ENCODE measurements around the gene ZDHHC3.
A peak's percentile ranks its signal among the peaks of the same experiment; 100 is the strongest.

The ZDHHC3 gene

DNA sequence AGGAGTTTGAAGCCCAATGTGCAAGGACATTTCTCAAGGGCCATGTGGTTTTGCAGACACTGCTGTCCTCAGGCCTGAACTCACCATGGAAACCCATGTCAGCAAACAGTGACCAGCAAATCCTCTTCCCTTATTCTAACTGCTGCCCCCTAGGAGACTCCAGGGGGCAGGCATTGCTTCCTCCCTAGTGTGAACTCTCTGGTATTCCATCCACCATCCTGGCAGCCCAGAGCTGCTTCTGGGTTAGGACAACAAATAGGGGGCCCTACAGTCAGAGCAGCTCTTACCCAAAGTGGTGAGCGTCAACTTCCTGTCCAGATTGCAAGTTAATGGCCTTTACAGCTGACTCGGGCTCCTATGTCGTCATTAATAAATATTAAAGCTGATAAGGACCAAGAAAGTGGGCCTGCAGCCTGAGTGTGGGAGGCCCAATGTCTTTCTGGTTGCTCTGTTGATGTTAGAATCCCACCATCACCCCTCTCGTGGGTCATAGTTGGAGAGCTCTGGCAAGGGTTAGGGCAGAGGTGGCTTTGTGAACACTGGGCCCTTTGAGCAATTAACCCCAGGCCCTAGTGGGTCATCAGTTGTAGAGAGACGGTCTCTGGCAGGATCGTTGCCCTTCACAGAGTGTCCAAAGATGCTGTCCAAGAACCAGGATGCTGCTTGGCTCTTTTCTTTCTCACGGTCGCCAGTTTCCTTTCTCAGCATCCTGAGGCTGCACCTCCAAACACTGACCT lies 60.1 kb downstream of the ZDHHC3 start:
- no peaks in the 10 kb centered on the region for H3K4me1 ChIP-seq (ENCODE audit: control insufficient read depth, low read length)
- H4K20me1 ChIP-seq (ENCODE audit: control insufficient read depth, insufficient read depth, low read depth, low read length): peaks cover 3% of the 10 kb centered on the region; the same call in 1 of the 2 replicates
- no peaks in the 10 kb centered on the region; the same call in 1 of the 2 replicates for H3F3A ChIP-seq (ENCODE audit: control insufficient read depth, insufficient read depth)
- no peak overlapping the region for H3K4me3 ChIP-seq (ENCODE audit: low read length)
- H3K79me2 ChIP-seq (ENCODE audit: control insufficient read depth, low read length): no peaks in the 10 kb centered on the region
- H3K9me3 ChIP-seq (ENCODE audit: control insufficient read depth, insufficient read depth, low read length): no peaks in the 10 kb centered on the region
- TF ChIP-seq, protein P1, sequence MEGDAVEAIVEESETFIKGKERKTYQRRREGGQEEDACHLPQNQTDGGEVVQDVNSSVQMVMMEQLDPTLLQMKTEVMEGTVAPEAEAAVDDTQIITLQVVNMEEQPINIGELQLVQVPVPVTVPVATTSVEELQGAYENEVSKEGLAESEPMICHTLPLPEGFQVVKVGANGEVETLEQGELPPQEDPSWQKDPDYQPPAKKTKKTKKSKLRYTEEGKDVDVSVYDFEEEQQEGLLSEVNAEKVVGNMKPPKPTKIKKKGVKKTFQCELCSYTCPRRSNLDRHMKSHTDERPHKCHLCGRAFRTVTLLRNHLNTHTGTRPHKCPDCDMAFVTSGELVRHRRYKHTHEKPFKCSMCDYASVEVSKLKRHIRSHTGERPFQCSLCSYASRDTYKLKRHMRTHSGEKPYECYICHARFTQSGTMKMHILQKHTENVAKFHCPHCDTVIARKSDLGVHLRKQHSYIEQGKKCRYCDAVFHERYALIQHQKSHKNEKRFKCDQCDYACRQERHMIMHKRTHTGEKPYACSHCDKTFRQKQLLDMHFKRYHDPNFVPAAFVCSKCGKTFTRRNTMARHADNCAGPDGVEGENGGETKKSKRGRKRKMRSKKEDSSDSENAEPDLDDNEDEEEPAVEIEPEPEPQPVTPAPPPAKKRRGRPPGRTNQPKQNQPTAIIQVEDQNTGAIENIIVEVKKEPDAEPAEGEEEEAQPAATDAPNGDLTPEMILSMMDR (IDR thresholded peaks at IDR 0.05; ENCODE audit: low read depth, low read length, poor library complexity, severe bottlenecking): no peak
- TF ChIP-seq EZH2phosphoT487 (IDR thresholded peaks at IDR 0.05; ENCODE audit: borderline replicate concordance, low read length): no peak
- no peak overlapping the region for H3K27ac ChIP-seq (ENCODE audit: low read depth, low read length)
- H3K9me2 ChIP-seq (replicated peaks; ENCODE audit: control insufficient read depth, low read length): no peaks in the 10 kb centered on the region
- no peaks in the 10 kb centered on the region for H3K36me3 ChIP-seq (ENCODE audit: control insufficient read depth, low read length)
- H3K27me3 ChIP-seq (ENCODE audit: control insufficient read depth, low read length): no peaks in the 10 kb centered on the region
- H3K4me2 ChIP-seq (ENCODE audit: low read length): no peak overlapping the region

GRCh38 chr3:44914936-44915335 lies 61.0 kb downstream of the ZDHHC3 start:
- H3K36me3 ChIP-seq (ENCODE audit: control insufficient read depth, low read length): no peaks in the 10 kb centered on the region
- H3K4me1 ChIP-seq (ENCODE audit: control insufficient read depth, low read length): no peaks in the 10 kb centered on the region
- TF ChIP-seq, protein P1 (IDR thresholded peaks at IDR 0.05; ENCODE audit: low read depth, low read length, poor library complexity, severe bottlenecking): no peak
- no peak for TF ChIP-seq EZH2phosphoT487 (IDR thresholded peaks at IDR 0.05; ENCODE audit: borderline replicate concordance, low read length)
- H3K9me2 ChIP-seq (replicated peaks; ENCODE audit: control insufficient read depth, low read length): no peaks in the 10 kb centered on the region
- H3K27ac ChIP-seq (ENCODE audit: low read depth, low read length): no peak overlapping the region
- H3K4me2 ChIP-seq (ENCODE audit: low read length): no peak overlapping the region
- no peaks in the 10 kb centered on the region; the same call in 1 of the 2 replicates for H3K27me3 ChIP-seq (ENCODE audit: control insufficient read depth, low read length)
- no peaks in the 10 kb centered on the region for H3K9me3 ChIP-seq (ENCODE audit: control insufficient read depth, insufficient read depth, low read length)
- peaks cover 3% of the 10 kb centered on the region; the same call in 1 of the 2 replicates for H4K20me1 ChIP-seq (ENCODE audit: control insufficient read depth, insufficient read depth, low read depth, low read length)
- no peak overlapping the region for H3K4me3 ChIP-seq (ENCODE audit: low read length)
- H3K79me2 ChIP-seq (ENCODE audit: control insufficient read depth, low read length): no peaks in the 10 kb centered on the region
- no peaks in the 10 kb centered on the region; the same call in 1 of the 2 replicates for H3F3A ChIP-seq (ENCODE audit: control insufficient read depth, insufficient read depth)

GRCh38 chr3:44913868-44914468 lies 62.0 kb downstream of the ZDHHC3 start:
- no peaks in the 10 kb centered on the region for H3K9me3 ChIP-seq (ENCODE audit: control insufficient read depth, insufficient read depth, low read length)
- peaks cover 3% of the 10 kb centered on the region; the same call in 1 of the 2 replicates for H4K20me1 ChIP-seq (ENCODE audit: control insufficient read depth, insufficient read depth, low read depth, low read length)
- no peak overlapping the region for H3K27ac ChIP-seq (ENCODE audit: low read depth, low read length)
- H3K79me2 ChIP-seq (ENCODE audit: control insufficient read depth, low read length): no peaks in the 10 kb centered on the region
- no peaks in the 10 kb centered on the region for H3K9me2 ChIP-seq (replicated peaks; ENCODE audit: control insufficient read depth, low read length)
- no peaks in the 10 kb centered on the region for H3K4me1 ChIP-seq (ENCODE audit: control insufficient read depth, low read length)
- H3F3A ChIP-seq (ENCODE audit: control insufficient read depth, insufficient read depth): no peaks in the 10 kb centered on the region
- no peaks in the 10 kb centered on the region for H3K36me3 ChIP-seq (ENCODE audit: control insufficient read depth, low read length)
- H3K4me2 ChIP-seq (ENCODE audit: low read length): no peak overlapping the region
- peaks cover 5% of the 10 kb centered on the region for H3K27me3 ChIP-seq (ENCODE audit: control insufficient read depth, low read length)
- no peak overlapping the region for H3K4me3 ChIP-seq (ENCODE audit: low read length)
- TF ChIP-seq EZH2phosphoT487 (IDR thresholded peaks at IDR 0.05; ENCODE audit: borderline replicate concordance, low read length): no peak
- TF ChIP-seq, protein P1 (IDR thresholded peaks at IDR 0.05; ENCODE audit: low read depth, low read length, poor library complexity, severe bottlenecking): peak; percentile 91

All from DOHH2 (cell line).